ENCODE results near the gene RASSF9.

RASSF9 gene

GRCh38 chr12:85821759-85822158 is 14.4 kb downstream of the RASSF9 start:
- in situ Hi-C loops (cut with MboI; ENCODE audit: low sequenced_read_pairs) = no loop called here

- in situ Hi-C loops (cut with MboI; ENCODE audit: low sequenced_read_pairs) = no loop called here
These were observed 15.0 kb downstream of the RASSF9 start for GRCh38 chr12:85821206-85821605.

- in situ Hi-C loops (cut with MboI; ENCODE audit: low sequenced_read_pairs) = no loop called here
These were observed 16.1 kb downstream of the RASSF9 start for GRCh38 chr12:85820101-85820500.

GRCh38 chr12:85814741-85815140 is 21.5 kb downstream of the RASSF9 start:
- in situ Hi-C loops (cut with MboI; ENCODE audit: low sequenced_read_pairs) = no loop called here

GRCh38 chr12:85814071-85814470 is 22.1 kb downstream of the RASSF9 start:
- in situ Hi-C loops (cut with MboI; ENCODE audit: low sequenced_read_pairs) = no loop called here

GRCh38 chr12:85809500-85809899 is 26.7 kb downstream of the RASSF9 start:
- in situ Hi-C loops (cut with MboI; ENCODE audit: low sequenced_read_pairs) = no loop called here

- in situ Hi-C loops (cut with MboI; ENCODE audit: low sequenced_read_pairs) = no loop called here
These were observed 28.5 kb downstream of the RASSF9 start for GRCh38 chr12:85807730-85808129.

GRCh38 chr12:85805654-85806053 is 30.6 kb downstream of the RASSF9 start:
- in situ Hi-C loops (cut with MboI; ENCODE audit: low sequenced_read_pairs) = no loop called here

GRCh38 chr12:85804663-85805062 is 31.5 kb downstream of the RASSF9 start:
- in situ Hi-C loops (cut with MboI; ENCODE audit: low sequenced_read_pairs) = no loop called here

GRCh38 chr12:85803923-85804322 is 32.3 kb downstream of the RASSF9 start:
- in situ Hi-C loops (cut with MboI; ENCODE audit: low sequenced_read_pairs) = no loop called here

- in situ Hi-C loops (cut with MboI; ENCODE audit: low sequenced_read_pairs) = no loop called here
These were observed 33.0 kb downstream of the RASSF9 start for GRCh38 chr12:85803231-85803630.

- in situ Hi-C loops (cut with MboI; ENCODE audit: low sequenced_read_pairs) = no loop called here
These were observed 38.1 kb downstream of the RASSF9 start for GRCh38 chr12:85798122-85798521.

- in situ Hi-C loops (cut with MboI; ENCODE audit: low sequenced_read_pairs) = no loop called here
These were observed 40.2 kb downstream of the RASSF9 start for GRCh38 chr12:85796001-85796400.

GRCh38 chr12:85794531-85794930 is 41.7 kb downstream of the RASSF9 start:
- in situ Hi-C loops (cut with MboI; ENCODE audit: low sequenced_read_pairs) = no loop called here

GRCh38 chr12:85784096-85784720 is 52.0 kb downstream of the RASSF9 start:
- in situ Hi-C loops (cut with MboI; ENCODE audit: low sequenced_read_pairs) = no loop called here

GRCh38 chr12:85782711-85783110 is 53.5 kb downstream of the RASSF9 start:
- in situ Hi-C loops (cut with MboI; ENCODE audit: low sequenced_read_pairs) = no loop called here

GRCh38 chr12:85781766-85782165 is 54.4 kb downstream of the RASSF9 start:
- in situ Hi-C loops (cut with MboI; ENCODE audit: low sequenced_read_pairs) = no loop called here

- in situ Hi-C loops (cut with MboI; ENCODE audit: low sequenced_read_pairs) = no loop called here
These were observed 56.4 kb downstream of the RASSF9 start for GRCh38 chr12:85779768-85780167.

GRCh38 chr12:85775091-85775490 is 61.1 kb downstream of the RASSF9 start:
- in situ Hi-C loops (cut with MboI; ENCODE audit: low sequenced_read_pairs) = no loop called here

GRCh38 chr12:85765453-85765869 is 70.7 kb downstream of the RASSF9 start:
- in situ Hi-C loops (cut with MboI; ENCODE audit: low sequenced_read_pairs) = no loop called here

- in situ Hi-C loops (cut with MboI; ENCODE audit: low sequenced_read_pairs) = no loop called here
These were observed 76.6 kb downstream of the RASSF9 start for GRCh38 chr12:85759623-85760022.

GRCh38 chr12:85759091-85759490 is 77.1 kb downstream of the RASSF9 start:
- in situ Hi-C loops (cut with MboI; ENCODE audit: low sequenced_read_pairs) = no loop called here

- in situ Hi-C loops (cut with MboI; ENCODE audit: low sequenced_read_pairs) = no loop called here
These were observed 80.4 kb downstream of the RASSF9 start for GRCh38 chr12:85755760-85756159.

Data from hTERT RPE-1 (cell line).